SJCRH30 (cell line): ENCODE measurements around the gene C20orf204. TPM values are rescaled to one million over a fixed set of nuclear protein-coding genes. Genes with fewer than 3 reads are reported as not detected.

Experiments used
- DNase-seq, 2 experiments: peaks; one replicate each; pipeline ENCODE4 v3.0.0-alpha.2; 2015 to 2020
- H3K27ac ChIP-seq: fragments of 250-450 bp; sonication (Bioruptor Pico); 2 replicates; pipeline ENCODE4 v1.5.1; 2020; ENCODE audit warnings: mild to moderate bottlenecking, moderate library complexity
- H3K27me3 ChIP-seq: fragments of 250-450 bp; sonication (Bioruptor Pico); 2 replicates; pipeline ENCODE4 v1.5.1; 2020; ENCODE audit warnings: mild to moderate bottlenecking, moderate library complexity
- H3K36me3 ChIP-seq: fragments of 250-450 bp; sonication (Bioruptor Pico); 2 replicates; pipeline ENCODE4 v1.5.1; 2020; ENCODE audit warnings: mild to moderate bottlenecking, moderate library complexity
- H3K4me1 ChIP-seq: fragments of 250-450 bp; sonication (Bioruptor Pico); 2 replicates; pipeline ENCODE4 v1.5.1; 2020; ENCODE audit warnings: mild to moderate bottlenecking, moderate library complexity
- H3K4me3 ChIP-seq: fragments of 250-450 bp; sonication (Bioruptor Pico); 2 replicates; pipeline ENCODE4 v1.5.1; 2020; ENCODE audit warnings: mild to moderate bottlenecking, moderate library complexity
- H3K9me3 ChIP-seq: fragments of 250-450 bp; sonication (Bioruptor Pico); replicated peaks from 2 replicates; pipeline ENCODE4 v1.5.1; 2020; ENCODE audit warnings: mild to moderate bottlenecking, moderate library complexity
- total RNA-seq: library from RNA; depleted of rRNA; stranded (reverse); fragments of >200 nt; shearing (Covaris generic); gene quantifications from 2 replicates; pipeline ENCODE4 v1.2.3, GENCODE V29; 2014

The C20orf204 gene
- total RNA-seq, 1 experiment from 2014 or later: 3.0 TPM

DNA sequence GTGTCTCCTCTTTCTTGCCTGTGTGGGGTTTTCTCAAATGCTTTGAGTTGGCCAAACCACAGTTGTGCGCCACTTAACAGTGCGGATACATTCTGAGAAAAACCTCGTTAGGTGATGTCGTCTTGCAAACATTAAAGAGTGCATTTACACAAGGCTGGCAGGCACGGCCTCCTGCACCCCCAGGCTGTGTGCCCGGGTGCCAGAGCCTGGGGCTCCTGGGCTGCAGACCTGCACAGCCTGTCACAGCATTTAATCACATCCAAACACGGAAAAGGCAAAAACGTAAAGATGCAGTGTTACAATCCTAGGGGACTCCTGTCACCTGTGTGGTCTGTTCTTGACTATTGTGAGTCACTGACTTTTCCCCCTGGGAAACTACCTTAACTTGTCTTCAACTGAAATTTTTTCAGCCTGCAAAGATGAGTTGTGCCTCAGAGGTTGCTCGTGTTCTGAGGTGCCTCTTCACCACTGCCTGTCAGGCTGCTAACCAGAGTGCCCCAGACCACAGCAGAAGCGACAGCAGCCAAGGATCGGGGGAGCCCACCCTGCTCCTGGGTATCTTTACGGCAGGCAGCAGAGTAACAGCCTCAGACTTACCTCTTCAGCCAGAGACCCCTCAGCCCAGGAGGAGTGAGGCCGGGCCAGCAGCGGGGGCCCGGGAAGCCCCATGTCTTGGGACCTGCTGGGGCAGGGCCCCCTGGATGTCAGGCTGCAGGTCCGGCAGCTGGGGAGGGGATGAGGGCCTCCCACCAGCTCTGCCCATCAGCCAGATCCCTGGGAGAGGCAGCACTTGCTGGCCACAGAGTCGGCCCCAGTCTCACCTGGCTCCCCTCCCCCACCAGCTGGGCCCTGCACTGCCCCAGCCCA is 683 bp upstream of the C20orf204 start:
- no peaks in the 10 kb centered on the region for H3K9me3 ChIP-seq
- peaks cover under 1% of the 10 kb centered on the region; the same call in 1 of the 2 replicates for H3K27me3 ChIP-seq
- peaks cover 29% of the 10 kb centered on the region for H3K36me3 ChIP-seq
- H3K4me1 ChIP-seq: peaks cover 32% of the 10 kb centered on the region
- no peak overlapping the region for H3K27ac ChIP-seq
- no peak for DNase-seq
- no peak overlapping the region for H3K4me3 ChIP-seq

DNA sequence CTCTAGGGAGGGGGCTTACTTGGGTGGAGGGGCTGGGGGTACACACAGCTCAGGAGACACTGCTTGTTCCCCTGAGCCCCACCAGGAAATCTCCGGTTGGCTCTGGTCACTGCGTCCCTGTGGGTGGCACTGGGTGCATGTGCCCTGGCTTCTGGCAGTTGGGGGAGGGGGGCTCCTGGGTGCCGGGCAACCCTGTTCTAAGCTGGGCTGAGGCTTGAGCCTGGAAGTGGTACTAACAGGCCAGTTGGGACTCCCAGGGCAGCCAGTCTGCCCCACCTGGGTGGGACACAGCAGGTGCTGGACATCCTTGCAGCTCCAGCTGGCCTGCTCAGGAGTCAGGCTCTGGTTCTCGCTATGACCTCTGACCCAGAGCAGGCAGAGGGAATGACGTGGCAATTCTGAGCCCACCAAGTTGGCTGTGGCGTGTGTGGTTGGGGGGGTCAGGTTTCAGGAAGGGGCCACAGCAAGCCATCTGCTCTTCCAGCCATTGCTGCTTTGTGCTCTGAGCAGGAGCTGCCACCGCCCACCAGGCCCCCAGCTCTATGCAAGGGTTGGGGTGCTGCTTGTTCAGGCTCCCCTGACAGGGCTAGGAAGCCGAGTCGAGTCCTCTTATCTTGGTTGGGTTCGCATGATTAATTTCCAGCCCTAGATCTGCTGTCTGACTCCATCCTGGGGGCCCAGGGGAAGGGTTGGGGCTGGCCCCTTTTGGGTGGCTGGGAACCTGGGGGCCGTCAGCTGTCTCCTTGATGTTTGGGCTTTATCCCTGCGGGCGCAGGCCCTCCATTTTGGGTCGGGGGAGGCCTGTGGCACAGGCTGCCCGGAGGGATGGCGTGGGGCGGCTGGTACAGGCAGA is 590 bp downstream of the C20orf204 start:
- DNase-seq: peak; percentile 80 to 83
- H3K27ac ChIP-seq: peak overlapping the region; percentile 9; the same call in 1 of the 2 replicates
- peaks cover 11% of the 10 kb centered on the region for H3K27me3 ChIP-seq

DNA sequence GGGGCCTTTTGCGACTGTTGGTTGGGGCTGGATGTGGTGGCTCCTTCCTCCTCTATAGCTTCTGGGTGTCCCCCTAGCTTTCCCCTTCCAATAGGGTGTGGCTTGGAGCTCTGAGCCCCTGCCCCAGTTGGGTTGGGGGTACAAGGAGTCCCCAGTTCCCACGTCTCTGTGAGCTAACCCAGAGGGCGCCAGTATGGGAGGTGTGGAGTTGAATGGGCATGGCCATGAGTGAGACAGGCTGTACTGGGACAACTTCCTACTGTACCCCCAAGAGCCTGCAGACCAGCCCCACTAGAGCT is 1.2 kb downstream of the C20orf204 start:
- H3K27ac ChIP-seq: no peak overlapping the region
- peaks cover 17% of the 10 kb centered on the region for H3K27me3 ChIP-seq
- H3K9me3 ChIP-seq: no peaks in the 10 kb centered on the region
- H3K36me3 ChIP-seq: peaks cover 19% of the 10 kb centered on the region
- no peak for DNase-seq
- H3K4me3 ChIP-seq: no peak overlapping the region
- peaks cover 31% of the 10 kb centered on the region for H3K4me1 ChIP-seq

More for the DNA sequence above, 590 bp downstream of the C20orf204 start:
- Histone ChIP-seq H3K9me3 (no peaks in the 10 kb centered on the region), H3K4me3 (no peak overlapping the region), H3K36me3 (peaks cover 25% of the 10 kb centered on the region), H3K4me1 (peaks cover 25% of the 10 kb centered on the region)

DNA sequence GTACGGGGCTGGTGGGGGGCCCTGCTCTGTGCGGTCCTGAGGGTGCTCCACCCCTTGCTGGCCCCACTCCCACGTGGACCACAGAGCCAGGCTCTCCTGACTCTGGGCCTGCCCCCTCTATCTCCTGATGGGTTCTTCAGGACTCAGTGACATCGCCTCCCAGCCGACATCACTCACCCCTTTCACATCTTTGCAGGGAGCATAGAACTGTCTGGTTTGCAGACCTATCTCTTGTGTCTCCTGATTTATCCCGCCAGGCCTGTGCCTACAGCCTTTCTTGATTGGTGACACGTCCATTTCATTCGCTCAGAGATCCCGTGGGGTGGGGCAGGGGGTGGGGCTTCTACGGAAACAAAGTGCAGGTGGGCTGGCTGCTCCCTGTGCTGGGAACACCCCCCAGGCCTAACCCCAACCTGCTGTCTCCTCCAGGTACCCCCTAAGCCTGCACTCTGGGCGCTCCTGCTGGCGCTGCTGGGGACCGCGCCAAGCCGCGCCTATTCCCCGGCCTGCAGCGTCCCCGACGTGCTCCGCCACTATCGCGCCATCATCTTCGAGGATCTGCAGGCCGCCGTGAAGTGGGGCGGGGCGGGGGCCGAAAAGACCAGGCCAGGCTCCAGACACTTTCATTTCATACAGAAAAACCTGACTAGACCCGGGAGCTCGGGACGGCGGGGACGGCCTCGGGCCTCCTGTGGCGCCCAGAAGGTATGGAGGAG is 1.7 kb downstream of the C20orf204 start:
- DNase-seq: no peak
- Histone ChIP-seq H3K4me1 (peaks cover 33% of the 10 kb centered on the region), H3K27me3 (peaks cover 19% of the 10 kb centered on the region), H3K27ac (no peak overlapping the region), H3K9me3 (no peaks in the 10 kb centered on the region), H3K36me3 (peaks cover 16% of the 10 kb centered on the region), H3K4me3 (no peak overlapping the region)

DNA sequence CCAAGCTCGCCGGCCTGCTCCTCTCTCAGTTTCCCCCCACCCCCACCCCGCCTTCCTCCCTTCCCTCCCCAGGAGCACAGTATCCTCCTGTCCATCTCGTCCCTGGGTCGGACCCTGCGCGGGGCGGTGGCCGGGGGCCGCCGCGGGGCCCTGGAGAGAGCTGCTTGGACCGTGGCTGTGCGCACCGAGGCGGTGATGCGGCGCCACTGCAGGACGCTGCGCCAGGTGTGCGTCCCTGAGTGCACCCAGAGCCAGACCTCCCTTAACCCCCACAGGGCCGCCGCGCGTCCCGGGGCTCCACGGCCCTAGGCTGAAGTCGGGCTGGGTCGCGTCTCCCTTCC is 2.2 kb downstream of the C20orf204 start:
- peaks cover 19% of the 10 kb centered on the region for H3K27me3 ChIP-seq

DNA sequence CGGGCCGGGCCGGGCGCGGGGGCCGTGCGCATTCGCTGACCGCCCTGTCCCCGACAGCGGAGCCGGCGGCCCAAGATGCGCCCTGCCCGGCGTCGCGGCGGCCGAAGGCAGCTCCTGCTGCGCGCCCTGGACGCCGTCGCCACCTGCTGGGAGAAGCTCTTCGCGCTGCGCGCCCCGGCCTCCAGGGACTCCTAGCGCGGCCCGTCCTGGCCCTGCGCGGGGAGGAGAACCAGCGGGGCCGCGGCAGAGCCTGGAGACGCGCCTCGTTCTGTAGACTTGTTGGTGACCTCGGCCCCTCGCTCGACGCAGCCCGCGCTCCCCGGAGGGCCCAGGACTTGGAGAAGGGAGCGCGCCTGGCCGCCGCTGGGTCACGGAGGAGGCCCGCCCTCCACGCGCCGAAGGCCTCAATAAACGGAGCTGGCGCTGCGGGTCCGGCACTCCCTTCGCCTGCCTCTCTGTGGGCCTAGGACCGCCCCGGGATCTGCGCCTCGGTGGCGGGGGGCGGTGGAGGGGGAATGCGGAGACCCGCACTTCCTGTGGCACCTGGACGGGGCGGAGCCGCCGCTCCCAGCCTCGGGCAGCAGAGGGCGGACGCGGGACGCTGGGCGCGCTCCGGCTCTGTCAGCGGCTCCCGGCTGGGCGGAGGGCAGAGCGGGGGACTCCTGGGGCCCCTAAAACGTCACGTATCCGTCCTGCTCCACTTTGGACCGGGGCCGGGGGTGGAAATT is 2.7 kb downstream of the C20orf204 start:
- Histone ChIP-seq H3K36me3 (peaks cover 9% of the 10 kb centered on the region), H3K27me3 (peaks cover 19% of the 10 kb centered on the region), H3K4me3 (peak overlapping the region; percentile 41), H3K27ac (no peak overlapping the region), H3K4me1 (peaks cover 33% of the 10 kb centered on the region), H3K9me3 (no peaks in the 10 kb centered on the region)
- peak; percentile 52 to 58 for DNase-seq

More for the DNA sequence above, 2.2 kb downstream of the C20orf204 start:
- Histone ChIP-seq H3K27ac (no peak overlapping the region), H3K36me3 (peaks cover 13% of the 10 kb centered on the region), H3K9me3 (no peaks in the 10 kb centered on the region), H3K4me1 (peaks cover 33% of the 10 kb centered on the region), H3K4me3 (no peak overlapping the region)
- no peak for DNase-seq

DNA sequence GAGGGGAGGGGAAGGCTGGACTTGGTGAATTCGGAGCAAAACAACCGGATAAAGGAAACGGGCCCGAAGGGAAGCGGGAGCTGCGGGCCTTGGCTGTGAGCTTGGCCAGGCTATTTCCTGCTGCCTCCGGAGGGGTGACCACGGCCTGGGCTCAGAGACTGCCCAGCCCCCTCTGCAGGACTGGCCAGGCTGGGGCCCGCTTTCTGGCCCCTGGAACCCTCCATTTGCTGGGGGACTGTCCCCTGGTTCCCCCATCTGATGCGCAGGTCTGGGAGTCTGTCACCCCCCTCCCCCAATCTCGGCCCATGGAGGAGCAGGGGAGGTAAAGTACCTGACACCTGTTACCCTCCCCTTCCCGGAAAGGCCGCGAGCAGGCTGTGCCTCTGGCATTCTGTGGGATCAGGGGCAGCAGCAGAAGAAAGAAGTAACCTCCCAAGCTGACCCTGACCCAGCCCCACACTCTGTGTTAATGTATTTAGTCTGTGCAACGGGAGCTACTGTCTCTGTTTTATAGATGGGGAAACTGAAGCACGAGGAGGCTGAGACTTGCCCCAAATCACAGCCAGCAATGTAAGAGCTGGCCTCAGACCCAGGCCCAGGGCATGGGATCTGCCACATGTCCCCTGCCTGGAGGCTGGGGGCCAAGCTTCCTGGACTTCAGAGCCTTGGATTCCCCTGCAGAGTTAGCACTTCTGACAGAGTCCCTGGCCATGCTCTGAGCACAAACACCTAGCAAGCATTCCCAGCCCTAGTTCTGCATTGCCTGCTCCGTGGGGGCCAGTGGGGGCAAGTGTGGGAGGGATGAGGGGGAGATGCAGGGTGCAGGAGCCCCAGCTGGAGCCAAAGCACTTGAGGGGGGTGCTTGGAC is 3.5 kb downstream of the C20orf204 start:
- peaks cover 19% of the 10 kb centered on the region for H3K27me3 ChIP-seq
- peaks cover 5% of the 10 kb centered on the region; the same call in 1 of the 2 replicates for H3K36me3 ChIP-seq
- no peak overlapping the region for H3K27ac ChIP-seq
- H3K9me3 ChIP-seq: no peaks in the 10 kb centered on the region
- peak overlapping the region; percentile 41 for H3K4me3 ChIP-seq
- no peak for DNase-seq
- H3K4me1 ChIP-seq: peaks cover 34% of the 10 kb centered on the region

DNA sequence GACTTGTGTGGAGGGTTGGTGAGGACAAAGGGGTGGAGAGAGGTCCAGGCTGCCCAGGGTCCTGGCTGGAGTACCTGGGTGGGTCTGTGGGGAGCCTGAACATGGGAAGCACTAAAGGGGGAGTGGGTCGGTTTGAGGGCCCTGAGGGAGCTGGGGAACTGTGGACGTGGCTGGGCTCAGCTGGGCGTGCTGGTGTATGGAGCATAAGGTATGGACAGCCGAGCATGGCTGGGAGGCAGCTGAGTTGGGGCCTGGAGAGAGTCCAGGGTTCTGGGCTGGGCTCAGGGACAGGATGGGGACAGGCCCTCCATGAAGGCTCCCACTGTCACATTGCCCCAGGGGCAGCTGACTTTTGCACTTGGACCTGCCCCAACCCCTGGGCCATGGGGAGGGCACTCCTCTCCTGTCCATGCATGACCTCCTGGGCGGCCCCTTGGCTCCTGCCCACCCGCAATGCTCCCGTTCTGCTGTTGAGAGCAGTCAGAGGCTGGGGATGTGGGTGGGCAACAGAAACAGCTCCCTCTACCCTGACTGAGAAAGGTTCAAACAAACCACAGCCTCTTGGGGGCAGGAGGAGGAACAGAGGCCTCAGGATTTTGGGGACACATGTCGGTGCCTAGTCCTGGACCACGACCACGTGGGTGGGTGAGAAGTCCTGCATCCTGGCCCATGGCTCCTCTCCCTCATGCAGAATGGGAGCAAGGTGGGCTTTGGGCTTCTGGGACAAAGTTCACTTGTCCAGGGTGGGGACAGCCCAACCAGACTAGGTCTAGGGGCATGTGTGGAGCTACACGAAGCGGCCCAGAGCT is 4.5 kb downstream of the C20orf204 start:
- Histone ChIP-seq H3K4me3 (no peak overlapping the region), H3K36me3 (no peaks in the 10 kb centered on the region), H3K27me3 (peaks cover 19% of the 10 kb centered on the region), H3K27ac (no peak overlapping the region), H3K4me1 (peaks cover 41% of the 10 kb centered on the region), H3K9me3 (no peaks in the 10 kb centered on the region)
- no peak for DNase-seq

DNA sequence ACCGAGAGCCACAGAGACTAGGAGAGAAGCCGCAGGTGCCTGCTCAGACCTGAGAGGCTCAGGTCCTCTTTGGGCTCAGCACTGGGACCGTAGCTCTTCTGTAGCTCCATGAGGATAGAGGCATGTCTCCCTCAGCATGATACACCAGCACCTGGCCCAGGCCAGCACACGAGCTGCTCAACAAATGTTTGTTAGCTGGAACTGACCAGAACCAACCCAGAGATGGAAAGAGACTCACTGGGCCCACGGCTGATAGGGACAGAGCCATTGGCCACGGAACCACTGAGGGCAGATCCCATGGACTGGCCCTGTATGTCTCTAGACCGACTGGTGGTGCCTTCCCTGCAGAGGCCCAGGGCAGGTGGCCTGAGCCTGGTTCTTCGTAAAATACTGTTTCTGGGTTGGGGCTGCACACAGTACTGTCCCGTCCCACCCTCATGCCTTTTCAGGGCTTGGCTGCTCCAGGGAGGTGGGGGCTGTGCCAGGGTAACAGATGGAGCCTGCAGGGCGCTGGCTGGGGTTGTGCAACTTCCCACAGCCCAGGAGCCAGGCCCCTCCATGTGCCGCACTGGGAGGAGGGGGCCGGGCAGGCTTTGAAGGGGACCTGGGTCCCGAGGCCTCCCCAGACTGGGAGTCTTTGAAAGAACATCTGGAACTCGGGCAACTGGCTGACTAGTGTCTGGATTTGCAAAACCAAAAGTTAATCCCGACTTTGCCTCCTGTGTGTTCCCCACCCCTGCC is 5.2 kb downstream of the C20orf204 start:
- no peaks in the 10 kb centered on the region for H3K36me3 ChIP-seq
- peaks cover 20% of the 10 kb centered on the region for H3K27me3 ChIP-seq
- peaks cover 36% of the 10 kb centered on the region for H3K4me1 ChIP-seq
- no peaks in the 10 kb centered on the region for H3K9me3 ChIP-seq
- DNase-seq: peak; percentile 44 to 54
- no peak overlapping the region for H3K4me3 ChIP-seq
- H3K27ac ChIP-seq: no peak overlapping the region

DNA sequence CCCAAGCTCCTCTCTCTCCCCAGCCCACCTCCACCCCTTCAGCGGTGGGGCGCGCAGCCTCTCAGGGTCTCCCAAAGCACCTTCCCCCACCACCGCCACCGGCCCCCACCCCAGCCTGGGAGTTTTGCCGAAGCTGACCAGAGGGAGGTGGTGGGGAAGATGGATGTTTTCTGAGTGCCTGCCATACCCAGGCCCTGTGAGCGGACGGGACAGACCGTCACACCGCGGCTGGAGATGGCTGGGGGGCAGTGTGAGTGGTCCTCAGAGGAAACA is 5.7 kb downstream of the C20orf204 start:
- Histone ChIP-seq H3K9me3 (no peaks in the 10 kb centered on the region), H3K4me3 (no peak overlapping the region), H3K27ac (no peak overlapping the region), H3K27me3 (peaks cover 24% of the 10 kb centered on the region), H3K36me3 (no peaks in the 10 kb centered on the region), H3K4me1 (peaks cover 31% of the 10 kb centered on the region)
- DNase-seq: no peak

DNA sequence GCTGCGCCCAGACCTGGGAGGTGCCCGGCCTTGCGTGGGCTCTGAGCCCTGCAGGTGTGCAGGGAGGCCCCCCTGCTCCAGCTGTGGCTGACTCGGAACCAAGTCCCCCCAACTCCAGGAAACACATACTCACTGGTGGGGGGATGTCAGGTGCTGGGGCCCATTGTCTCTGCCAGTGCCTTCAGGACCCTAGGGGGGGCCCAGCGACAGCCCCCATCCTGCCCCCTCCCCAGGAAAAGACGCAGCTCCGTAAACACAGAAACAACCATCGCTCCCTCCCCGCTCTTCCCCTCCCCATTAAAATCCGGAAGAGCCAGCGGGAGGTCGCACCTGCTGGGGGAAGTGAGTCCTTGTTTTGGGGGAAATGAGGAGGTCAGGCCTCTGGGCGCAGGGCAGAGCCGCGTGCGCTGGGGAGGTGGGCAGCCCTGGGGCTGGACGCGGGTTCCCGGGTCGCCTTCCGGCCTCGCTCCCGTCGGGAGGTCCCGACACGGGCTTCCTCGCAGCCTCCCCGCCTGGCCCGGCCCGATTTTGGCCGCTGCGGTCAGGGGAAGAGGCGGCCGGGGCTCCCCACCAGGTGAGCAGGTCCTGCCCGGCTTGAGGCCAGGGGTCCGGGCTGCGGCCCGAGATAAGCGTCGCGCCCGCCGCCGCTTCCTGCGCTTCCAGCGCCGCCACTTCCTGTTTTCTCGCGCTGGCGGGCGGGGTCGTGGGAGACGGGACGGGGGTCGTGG is 6.2 kb downstream of the C20orf204 start:
- Histone ChIP-seq H3K4me1 (peaks cover 26% of the 10 kb centered on the region), H3K27ac (no peak overlapping the region), H3K4me3 (no peak overlapping the region), H3K9me3 (no peaks in the 10 kb centered on the region), H3K27me3 (peaks cover 24% of the 10 kb centered on the region), H3K36me3 (no peaks in the 10 kb centered on the region)
- DNase-seq: no peak

DNA sequence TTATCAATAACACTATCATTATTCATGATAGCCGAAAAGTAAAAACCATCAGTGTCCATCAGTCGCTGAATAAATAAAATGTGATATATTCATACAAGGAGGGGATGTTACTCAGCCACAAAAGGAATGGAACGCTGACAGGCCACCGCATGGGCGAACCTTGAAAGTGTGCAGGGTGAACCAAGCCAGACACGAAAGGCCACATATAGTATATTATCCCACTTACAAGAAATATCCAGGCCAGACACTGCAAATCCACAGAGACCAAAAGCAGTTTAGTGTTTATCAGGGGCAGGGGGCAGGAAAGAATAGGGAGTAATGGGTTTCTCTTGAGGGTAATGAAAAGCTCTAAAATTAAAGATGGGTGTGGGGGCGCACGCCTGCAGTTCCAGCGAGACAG is 7.8 kb downstream of the C20orf204 start:
- Histone ChIP-seq H3K27me3 (peaks cover 24% of the 10 kb centered on the region), H3K9me3 (no peaks in the 10 kb centered on the region), H3K36me3 (no peaks in the 10 kb centered on the region), H3K4me3 (no peak overlapping the region), H3K27ac (no peak overlapping the region), H3K4me1 (peaks cover 24% of the 10 kb centered on the region)
- no peak for DNase-seq
